HepG2 (cell line): ENCODE data around the gene ZNF213. TPM values are rescaled to one million over a fixed set of nuclear protein-coding genes. Genes with fewer than 3 reads are reported as not detected.

ENCODE experiments used
- ATRX ChIP-seq: sonication (generic); formaldehyde crosslinking; IDR thresholded peaks from 2 replicates; pipeline ENCODE4 v1.4.0; 2020; ENCODE audit warnings: missing genetic modification reagents, borderline replicate concordance
- BCL6 ChIP-seq: IDR thresholded peaks from 2 replicates; pipeline ENCODE4 v1.6.1; 2016; ENCODE audit warnings: missing genetic modification reagents, missing compliant biosample characterization
- FOSL2 ChIP-seq: sonication (generic); formaldehyde crosslinking; IDR thresholded peaks from 2 replicates; pipeline ENCODE4 v1.4.0; 2020; ENCODE audit warnings: missing genetic modification reagents
- ISL2 ChIP-seq: sonication (generic); formaldehyde crosslinking; IDR thresholded peaks from 2 replicates; pipeline ENCODE4 v1.5.0; 2020; ENCODE audit warnings: missing genetic modification reagents
- MED8 ChIP-seq: sonication (generic); formaldehyde crosslinking; IDR thresholded peaks from 2 replicates; pipeline ENCODE4 v1.8.1; 2023; ENCODE audit warnings: mild to moderate bottlenecking, missing genetic modification reagents; ENCODE audit not compliant: insufficient replicate concordance
- SNAI1 ChIP-seq: sonication (generic); formaldehyde crosslinking; IDR thresholded peaks from 2 replicates; pipeline ENCODE4 v1.5.0; 2020; ENCODE audit warnings: mild to moderate bottlenecking, missing genetic modification reagents, borderline replicate concordance
- ZFP82 ChIP-seq: sonication (generic); formaldehyde crosslinking; IDR thresholded peaks from 2 replicates; pipeline ENCODE4 v1.5.1; 2020; ENCODE audit warnings: mild to moderate bottlenecking, missing genetic modification reagents, borderline replicate concordance
- ZFP91 ChIP-seq: sonication (generic); formaldehyde crosslinking; IDR thresholded peaks from 2 replicates; pipeline ENCODE4 v1.9.0; 2022; ENCODE audit warnings: missing genetic modification reagents, mild to moderate bottlenecking, borderline replicate concordance
- ZKSCAN8 ChIP-seq: IDR thresholded peaks from 2 replicates; pipeline ENCODE4 v1.6.1; 2016; ENCODE audit warnings: borderline replicate concordance, missing genetic modification reagents, missing compliant biosample characterization
- ZNF18 ChIP-seq: sonication (generic); formaldehyde crosslinking; IDR thresholded peaks from 2 replicates; pipeline ENCODE4 v1.8.0; 2022; ENCODE audit warnings: mild to moderate bottlenecking, missing genetic modification reagents; ENCODE audit not compliant: insufficient replicate concordance
- ZNF646 ChIP-seq: sonication (generic); formaldehyde crosslinking; IDR thresholded peaks from 2 replicates; pipeline ENCODE4 v1.9.0; 2021; ENCODE audit warnings: mild to moderate bottlenecking, missing genetic modification reagents
- ZNF775 ChIP-seq: sonication (generic); formaldehyde crosslinking; IDR thresholded peaks from 2 replicates; pipeline ENCODE4 v1.4.0; 2020; ENCODE audit warnings: missing genetic modification reagents, mild to moderate bottlenecking, moderate library complexity, borderline replicate concordance
- polyA plus RNA-seq, 8 experiments: library from polyadenylated mRNA; depleted of rRNA in 3 of 8; stranded (reverse) in 7 of 8; unstranded in 1 of 8; fragments of >200 nt; fragmentation: Illumina TruSeq in 4 of 8; extraction: Trizol in 4 of 8; gene quantifications; 2 replicates each; pipeline versions ENCODE4 v1.2.1 to v1.2.3, GENCODE V29; 2011 to 2016; ENCODE audit warnings: low read depth in 4 of 8, missing spikeins in 1 of 8, mixed read lengths in 1 of 8; ENCODE audit not compliant: insufficient read depth in 1 of 8
- total RNA-seq, 5 experiments: library from RNA; depleted of rRNA; stranded (reverse); fragments of >200 nt; fragmentation: Illumina TruSeq; extraction: Trizol; gene quantifications; 2 replicates each; pipeline ENCODE4 v1.2.3, GENCODE V29; 2016; ENCODE audit warnings: low read depth in 1 of 5

ZNF213 gene
- total and polyA plus RNA-seq, 2 of the 13 experiments (the other 11 are each of a cell fraction or from before 2014, with no cell fraction given), result 0.59 to 0.97 TPM

- TF ChIP-seq ZFP91 (CRISPR knock-in tag) (0 out of 2 replicates have a peak, but pooled peaks have one; percentile 16), BCL6 (CRISPR knock-in tag) (no peak), FOSL2 (0 out of 2 replicates have a peak, but pooled peaks have one; percentile 21), ZFP82 (CRISPR knock-in tag) (no peak; the same call in 1 of the 2 replicates), ZNF646 (CRISPR knock-in tag) (no peak), ZKSCAN8 (CRISPR knock-in tag) (no peak), MED8 (CRISPR knock-in tag) (no peak), ZNF18 (CRISPR knock-in tag) (no peak), ZNF775 (no peak), SNAI1 (CRISPR knock-in tag) (no peak), ATRX (CRISPR knock-in tag) (no peak), ISL2 (CRISPR knock-in tag) (no peak)
Observed at GRCh38 chr16:3171855-3172593, 37.2 kb downstream of the ZNF213 start (continued).
